Measurements from ENCODE around the gene DUSP22.

The DUSP22 gene

GRCh38 chr6:348860-349396 lies 56.6 kb downstream of the DUSP22 start:
- H3K4me3 ChIP-seq (replicated peaks in 1 of 2; ENCODE audit: low read depth in 2 of 2, low read length in 2 of 2): no peak overlapping the region
- no peak for DNase-seq (ENCODE audit: low read depth in 2 of 2)
- TF ChIP-seq, protein P1, sequence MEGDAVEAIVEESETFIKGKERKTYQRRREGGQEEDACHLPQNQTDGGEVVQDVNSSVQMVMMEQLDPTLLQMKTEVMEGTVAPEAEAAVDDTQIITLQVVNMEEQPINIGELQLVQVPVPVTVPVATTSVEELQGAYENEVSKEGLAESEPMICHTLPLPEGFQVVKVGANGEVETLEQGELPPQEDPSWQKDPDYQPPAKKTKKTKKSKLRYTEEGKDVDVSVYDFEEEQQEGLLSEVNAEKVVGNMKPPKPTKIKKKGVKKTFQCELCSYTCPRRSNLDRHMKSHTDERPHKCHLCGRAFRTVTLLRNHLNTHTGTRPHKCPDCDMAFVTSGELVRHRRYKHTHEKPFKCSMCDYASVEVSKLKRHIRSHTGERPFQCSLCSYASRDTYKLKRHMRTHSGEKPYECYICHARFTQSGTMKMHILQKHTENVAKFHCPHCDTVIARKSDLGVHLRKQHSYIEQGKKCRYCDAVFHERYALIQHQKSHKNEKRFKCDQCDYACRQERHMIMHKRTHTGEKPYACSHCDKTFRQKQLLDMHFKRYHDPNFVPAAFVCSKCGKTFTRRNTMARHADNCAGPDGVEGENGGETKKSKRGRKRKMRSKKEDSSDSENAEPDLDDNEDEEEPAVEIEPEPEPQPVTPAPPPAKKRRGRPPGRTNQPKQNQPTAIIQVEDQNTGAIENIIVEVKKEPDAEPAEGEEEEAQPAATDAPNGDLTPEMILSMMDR (IDR thresholded peaks at IDR 0.05; ENCODE audit: low read depth, low read length): no peak

DNA sequence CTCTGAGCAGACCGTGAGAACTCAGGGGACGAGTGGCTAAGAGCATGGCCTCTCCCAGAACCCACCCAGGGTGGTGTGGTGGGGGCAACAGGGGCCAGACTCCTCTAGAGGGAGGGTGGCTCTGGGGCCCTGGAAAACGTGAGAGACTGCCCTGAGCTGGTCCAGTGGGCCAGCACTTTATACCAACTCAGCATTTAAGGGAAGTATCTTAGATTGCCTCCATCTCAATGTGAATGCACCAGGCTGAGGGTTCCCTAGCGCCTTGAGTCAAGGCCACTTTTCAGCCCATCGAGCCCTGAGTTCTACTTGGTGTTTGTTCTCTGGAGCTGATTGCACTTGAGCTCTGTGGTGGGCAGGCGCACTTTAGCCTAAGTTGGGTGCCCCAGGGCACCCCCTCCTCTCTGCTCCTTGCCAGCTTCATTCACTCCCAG lies 57.2 kb downstream of the DUSP22 start:
- H3K4me3 ChIP-seq (replicated peaks in 1 of 2; ENCODE audit: low read depth in 2 of 2, low read length in 2 of 2): no peak overlapping the region
- TF ChIP-seq, protein P1 (IDR thresholded peaks at IDR 0.05; ENCODE audit: low read depth, low read length): no peak
- DNase-seq (ENCODE audit: low read depth in 2 of 2): no peak

DNA sequence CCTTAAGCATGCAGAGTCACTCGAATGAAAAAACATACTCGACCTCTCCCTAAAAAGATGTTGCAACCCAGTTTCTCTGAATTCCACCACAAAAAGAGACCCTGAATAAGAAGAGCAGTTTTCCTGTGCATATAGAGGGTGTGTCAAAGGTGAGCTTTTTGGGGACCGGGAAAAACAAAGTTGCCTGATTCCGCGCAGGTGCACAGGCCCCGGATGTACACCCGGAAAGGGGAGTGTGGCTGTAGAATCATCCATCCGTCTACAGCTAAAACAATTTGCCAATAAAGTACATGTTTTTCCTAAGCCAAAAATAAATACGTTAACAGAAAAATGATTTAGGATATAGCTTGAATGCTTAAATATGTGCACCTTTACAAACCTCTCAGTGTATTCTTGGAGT lies 58.1 kb downstream of the DUSP22 start:
- no peak for DNase-seq (ENCODE audit: low read depth in 2 of 2)
- no peak overlapping the region for H3K4me3 ChIP-seq (replicated peaks in 1 of 2; ENCODE audit: low read depth in 2 of 2, low read length in 2 of 2)
- TF ChIP-seq, protein P1 (IDR thresholded peaks at IDR 0.05; ENCODE audit: low read depth, low read length): no peak

- H3K4me3 ChIP-seq (replicated peaks in 1 of 2; ENCODE audit: low read depth in 2 of 2, low read length in 2 of 2): no peak overlapping the region
- TF ChIP-seq, protein P1 (IDR thresholded peaks at IDR 0.05; ENCODE audit: low read depth, low read length): no peak
- DNase-seq (ENCODE audit: low read depth in 2 of 2): no peak
Measured at GRCh38 chr6:351011-351866, 59.0 kb downstream of the DUSP22 start.

GRCh38 chr6:351867-352289 lies 59.6 kb downstream of the DUSP22 start:
- TF ChIP-seq, protein P1 (IDR thresholded peaks at IDR 0.05; ENCODE audit: low read depth, low read length): no peak
- H3K4me3 ChIP-seq (replicated peaks in 1 of 2; ENCODE audit: low read depth in 2 of 2, low read length in 2 of 2): no peak overlapping the region
- DNase-seq (ENCODE audit: low read depth in 2 of 2): no peak

- no peak overlapping the region for H3K4me3 ChIP-seq (replicated peaks in 1 of 2; ENCODE audit: low read depth in 2 of 2, low read length in 2 of 2)
- TF ChIP-seq, protein P1 (IDR thresholded peaks at IDR 0.05; ENCODE audit: low read depth, low read length): no peak
- no peak for DNase-seq (ENCODE audit: low read depth in 2 of 2)
Measured at GRCh38 chr6:352474-352873, 60.2 kb downstream of the DUSP22 start.
